NT2/D1 (cell line): ENCODE measurements around the gene DCP1A.

Experiments
- SUZ12 ChIP-seq: IDR thresholded peaks from 2 replicates; pipeline ENCODE4 v1.6.1; 2011; ENCODE audit not compliant: insufficient read length, insufficient read depth; ENCODE audit errors: extremely low read depth
- YY1 ChIP-seq: IDR thresholded peaks from 2 replicates; pipeline ENCODE4 v1.6.1; 2011; ENCODE audit not compliant: insufficient read length, insufficient read depth
- ZNF274 ChIP-seq: IDR thresholded peaks from 2 replicates; pipeline ENCODE4 v1.6.1; 2011; ENCODE audit warnings: mild to moderate bottlenecking, low read depth, low read length

- TF ChIP-seq YY1 (no peak), ZNF274 (no peak), SUZ12 (no peak)
These were observed 29.3 kb upstream of the DCP1A start for GRCh38 chr3:53376679-53377078.
